HG02970 (cell line): Measurements from ENCODE around the gene FAM124A.

Experiments used
- ATAC-seq: cut with Tn5 transposase; IDR thresholded peaks from one replicate; pipeline ENCODE4 v1.9.1; 2021; ENCODE audit warnings: mild to moderate bottlenecking, moderate library complexity, moderate number of reproducible peaks; ENCODE audit not compliant: unreplicated experiment, low FRiP score

The FAM124A gene

GRCh38 chr13:51292000-51292565, 69.9 kb downstream of the FAM124A start:
- ATAC-seq: no peak

GRCh38 chr13:51297556-51297955, 75.4 kb downstream of the FAM124A start:
- no peak for ATAC-seq

- ATAC-seq: no peak
Measured at GRCh38 chr13:51298812-51299211, 76.6 kb downstream of the FAM124A start.

- no peak for ATAC-seq
Measured at GRCh38 chr13:51303063-51303552, 80.9 kb downstream of the FAM124A start.

GRCh38 chr13:51303882-51304281, 81.7 kb downstream of the FAM124A start:
- no peak for ATAC-seq

GRCh38 chr13:51305271-51305967, 83.2 kb downstream of the FAM124A start:
- no peak for ATAC-seq

- no peak for ATAC-seq
Measured at GRCh38 chr13:51308781-51309180, 86.6 kb downstream of the FAM124A start.

- no peak for ATAC-seq
Measured at GRCh38 chr13:51311231-51311630, 89.0 kb downstream of the FAM124A start.

- ATAC-seq: no peak
Measured at GRCh38 chr13:51311957-51312520, 89.8 kb downstream of the FAM124A start.

GRCh38 chr13:51313619-51314018, 91.4 kb downstream of the FAM124A start:
- ATAC-seq: no peak

- no peak for ATAC-seq
Measured at GRCh38 chr13:51317262-51317661, 95.1 kb downstream of the FAM124A start.

- ATAC-seq: no peak
Measured at GRCh38 chr13:51318015-51318414, 95.8 kb downstream of the FAM124A start.

- ATAC-seq: no peak
Measured at GRCh38 chr13:51318876-51319275, 96.7 kb downstream of the FAM124A start.

GRCh38 chr13:51321836-51322235, 99.6 kb downstream of the FAM124A start:
- ATAC-seq: no peak

- no peak for ATAC-seq
Measured at GRCh38 chr13:51322826-51323225, 100.6 kb downstream of the FAM124A start.

- no peak for ATAC-seq
Measured at GRCh38 chr13:51323824-51324511, 101.8 kb downstream of the FAM124A start.

- no peak for ATAC-seq
Measured at GRCh38 chr13:51324714-51325420, 102.7 kb downstream of the FAM124A start.

- no peak for ATAC-seq
Measured at GRCh38 chr13:51325837-51326236, 103.6 kb downstream of the FAM124A start.

GRCh38 chr13:51326777-51327176, 104.6 kb downstream of the FAM124A start:
- no peak for ATAC-seq

- no peak for ATAC-seq
Measured at GRCh38 chr13:51327961-51328360, 105.8 kb downstream of the FAM124A start.

- ATAC-seq: no peak
Measured at GRCh38 chr13:51328488-51328887, 106.3 kb downstream of the FAM124A start.
